Inferior parietal cortex (tissue), 1 donor: ENCODE data around the gene ZRANB2.

Experiments used
- DNase-seq: peaks from one replicate; pipeline ENCODE4 v3.0.0-alpha.2; 2016; ENCODE audit errors: extremely low spot score

ZRANB2 gene, protein sequence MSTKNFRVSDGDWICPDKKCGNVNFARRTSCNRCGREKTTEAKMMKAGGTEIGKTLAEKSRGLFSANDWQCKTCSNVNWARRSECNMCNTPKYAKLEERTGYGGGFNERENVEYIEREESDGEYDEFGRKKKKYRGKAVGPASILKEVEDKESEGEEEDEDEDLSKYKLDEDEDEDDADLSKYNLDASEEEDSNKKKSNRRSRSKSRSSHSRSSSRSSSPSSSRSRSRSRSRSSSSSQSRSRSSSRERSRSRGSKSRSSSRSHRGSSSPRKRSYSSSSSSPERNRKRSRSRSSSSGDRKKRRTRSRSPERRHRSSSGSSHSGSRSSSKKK

DNA sequence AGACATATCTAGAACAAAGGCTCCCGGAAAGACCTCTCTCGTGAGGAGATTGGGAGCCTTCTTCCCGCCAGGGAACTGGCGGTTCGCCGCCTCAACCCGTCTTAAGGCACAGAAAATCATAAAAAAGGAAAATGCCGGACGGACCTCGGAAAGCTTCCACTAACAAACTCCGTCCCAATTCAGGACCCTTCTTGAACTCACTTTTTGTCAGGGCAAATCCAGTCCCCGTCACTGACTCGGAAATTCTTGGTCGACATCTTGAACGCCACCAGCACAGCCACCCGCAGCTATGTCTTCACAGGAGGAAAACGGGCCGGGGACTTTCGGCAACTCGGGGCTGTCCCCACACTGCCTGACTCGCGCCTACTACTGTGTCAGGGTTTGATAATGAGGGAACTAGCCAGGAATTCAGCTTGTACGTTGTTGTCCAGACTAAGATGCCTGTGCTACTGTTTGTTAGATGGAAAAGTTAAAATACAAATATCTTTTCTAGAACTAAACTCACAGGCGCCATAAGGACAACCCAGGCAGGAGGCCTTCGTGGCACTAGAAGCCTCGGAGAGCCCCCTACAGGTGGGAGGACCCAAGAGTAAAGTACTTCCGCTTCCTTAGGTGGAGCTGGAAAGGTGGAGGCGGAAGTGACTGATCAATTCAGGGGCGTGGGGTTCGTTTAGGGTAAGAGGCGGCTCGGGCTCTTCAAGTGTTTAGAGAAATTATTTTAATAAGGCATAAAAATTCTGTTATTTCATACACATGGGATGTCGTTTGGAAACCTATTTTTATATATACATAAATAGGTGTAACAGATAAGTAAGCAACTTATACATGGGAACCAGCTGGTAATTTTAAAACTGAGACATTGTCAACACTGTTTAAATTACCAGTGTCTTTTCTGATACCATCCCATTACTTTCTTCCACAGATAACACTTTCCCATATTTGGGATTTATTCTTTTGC, at the start of gene ZRANB2:
Gene ZRANB2 (minus strand): TSS at position 297 of the 958 bp plus-strand sequence. CDS start 40 bp downstream, at position 257.
- peak; percentile 98 for DNase-seq

DNA sequence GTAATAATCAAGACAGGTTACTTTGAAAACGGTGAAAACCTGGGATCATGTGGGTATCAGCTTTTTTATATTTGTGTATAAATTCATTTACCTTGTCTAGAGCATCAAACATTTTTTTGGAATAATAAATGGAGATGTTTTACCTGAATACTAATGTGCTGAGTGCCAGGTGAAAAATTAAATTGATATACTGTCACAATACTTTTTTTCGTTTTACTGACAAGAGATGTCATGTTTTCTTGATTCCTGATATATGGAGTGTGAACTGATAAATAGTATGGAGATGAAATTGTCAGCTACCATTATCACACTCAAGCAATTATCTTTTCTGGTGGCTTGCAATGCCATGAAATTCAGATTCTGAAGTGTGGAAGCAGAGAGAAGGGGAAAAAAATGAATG, 47.2 kb upstream of the ZRANB2 start:
- DNase-seq: no peak

DNA sequence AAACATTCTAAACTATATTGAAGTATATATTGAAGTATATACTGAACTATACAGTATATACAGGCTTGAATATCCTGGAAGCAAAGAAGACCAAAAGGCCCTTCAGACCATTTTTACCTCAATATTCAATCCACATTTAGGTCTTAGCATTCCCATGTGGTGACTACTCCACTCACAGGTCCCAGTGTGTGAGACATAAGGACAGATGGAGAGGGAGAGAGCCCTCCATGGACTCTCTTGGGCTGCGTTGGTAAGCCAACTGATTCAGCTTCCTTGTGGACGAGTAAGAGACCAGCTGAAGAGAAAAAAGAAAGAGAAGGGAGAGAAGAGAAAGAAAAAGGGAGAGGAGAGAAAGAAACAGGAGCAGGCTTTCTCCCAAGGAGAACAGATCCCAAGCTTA, 37.3 kb upstream of the ZRANB2 start:
- no peak for DNase-seq

DNA sequence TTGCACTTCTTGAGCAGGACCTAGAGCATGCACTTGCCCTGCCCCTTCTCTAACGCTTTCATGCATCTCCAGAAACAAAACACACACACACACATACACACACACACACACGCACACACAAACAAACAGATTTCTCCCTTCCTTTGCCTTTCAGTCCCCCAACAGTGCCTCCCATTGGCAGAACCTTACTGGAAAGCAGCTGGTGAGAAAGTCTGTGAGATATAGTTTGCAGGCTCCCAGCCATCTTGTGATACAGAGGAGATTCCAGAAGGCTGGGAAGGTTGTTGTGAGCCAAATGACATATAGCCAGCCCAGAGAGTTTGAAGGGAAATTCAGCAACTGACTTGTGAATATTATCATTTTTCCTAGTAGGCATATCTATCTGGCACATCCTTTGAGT, 35.9 kb upstream of the ZRANB2 start:
- DNase-seq: no peak

DNA sequence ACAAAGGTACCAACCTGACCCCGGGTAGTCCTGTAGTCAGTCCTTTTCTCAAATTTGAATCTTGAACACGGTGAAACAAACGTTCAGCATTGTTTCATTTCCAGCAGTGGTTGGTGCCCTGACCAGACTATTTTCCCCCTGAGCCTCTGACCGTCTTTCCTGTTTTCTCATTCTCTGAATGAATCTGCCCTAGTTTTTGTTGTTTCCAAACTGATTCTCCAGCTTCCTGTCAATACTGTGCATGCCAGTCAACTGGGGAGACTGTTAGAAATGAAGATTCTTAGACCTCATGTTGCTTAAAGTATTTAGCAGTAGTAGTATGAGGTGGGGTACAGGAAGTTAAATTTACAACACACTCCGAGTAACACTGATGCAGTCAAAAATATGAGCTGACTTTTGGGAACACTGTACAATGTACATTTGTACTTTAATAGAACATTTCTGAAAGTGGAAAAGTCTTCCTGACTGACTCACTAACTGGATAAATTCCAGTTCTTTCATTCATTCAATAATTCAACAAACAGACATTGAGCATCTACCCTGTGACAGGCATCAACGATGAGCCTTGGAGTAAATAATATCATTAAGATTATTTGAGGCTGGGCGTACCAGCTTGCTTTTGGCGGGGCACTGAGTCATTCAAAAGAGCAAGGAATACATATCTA, 26.0 kb upstream of the ZRANB2 start:
- DNase-seq: no peak

DNA sequence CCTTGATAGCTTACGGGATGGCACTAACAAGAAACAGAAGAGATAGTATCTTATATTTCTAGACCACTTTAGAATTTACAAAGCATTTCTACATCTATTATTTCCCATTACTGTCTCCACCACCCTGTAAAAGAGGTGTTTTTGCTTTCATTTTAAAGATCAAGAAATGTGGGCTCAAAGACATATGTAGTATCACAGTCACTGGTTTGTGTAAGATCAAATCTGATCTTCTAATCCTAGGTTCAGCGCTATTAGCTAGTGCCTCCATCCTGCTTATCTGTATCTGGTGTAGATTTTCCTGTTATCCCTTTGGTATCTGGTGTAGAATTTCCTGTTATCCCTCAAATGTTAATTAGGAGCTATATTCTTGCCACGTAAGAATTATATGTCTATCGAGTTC, 23.6 kb upstream of the ZRANB2 start:
- no peak for DNase-seq

DNA sequence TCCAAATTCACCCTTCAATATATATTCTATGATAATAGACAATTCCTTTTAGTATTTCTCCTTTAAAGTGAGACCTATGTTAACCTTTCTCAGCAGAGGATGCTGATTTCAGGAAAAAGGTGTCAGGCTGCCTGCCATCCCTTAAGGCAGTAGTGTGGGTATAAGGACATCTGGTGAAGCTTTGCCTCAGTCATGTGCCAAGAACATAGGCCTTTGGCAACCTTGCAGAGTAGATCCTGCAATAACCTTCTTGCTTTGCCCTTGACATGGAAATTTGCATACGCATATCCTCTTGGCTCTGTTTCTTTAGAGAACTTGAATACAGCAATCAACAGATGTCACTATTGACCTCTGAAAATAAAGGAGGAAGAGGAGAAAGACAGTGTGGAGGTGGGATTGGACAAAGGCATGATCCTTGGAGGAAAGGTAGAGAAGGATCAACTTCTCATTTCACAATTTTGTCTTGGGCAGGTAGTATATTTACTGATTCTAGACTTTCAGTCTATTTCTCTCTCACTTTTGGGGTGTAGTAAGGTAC, 21.1 kb upstream of the ZRANB2 start:
- no peak for DNase-seq

DNA sequence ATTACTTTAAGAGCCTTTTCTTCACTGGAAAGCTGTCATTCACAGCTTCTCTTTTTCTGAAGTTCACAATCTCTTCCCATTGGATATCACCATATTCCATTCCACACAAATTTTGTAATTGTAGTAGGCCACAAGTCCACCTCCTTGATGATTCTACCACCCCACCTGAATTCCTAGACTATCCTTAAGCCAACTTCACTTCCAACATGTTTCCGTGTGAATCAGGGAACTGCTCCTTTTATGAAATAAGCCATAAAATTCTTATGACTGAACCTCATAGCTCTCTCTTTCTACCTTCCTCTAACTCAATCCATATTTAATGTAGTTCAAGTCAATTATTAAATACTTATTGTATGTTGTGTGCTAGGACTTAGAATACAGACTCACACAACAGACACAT, 16.6 kb upstream of the ZRANB2 start:
- DNase-seq: no peak

DNA sequence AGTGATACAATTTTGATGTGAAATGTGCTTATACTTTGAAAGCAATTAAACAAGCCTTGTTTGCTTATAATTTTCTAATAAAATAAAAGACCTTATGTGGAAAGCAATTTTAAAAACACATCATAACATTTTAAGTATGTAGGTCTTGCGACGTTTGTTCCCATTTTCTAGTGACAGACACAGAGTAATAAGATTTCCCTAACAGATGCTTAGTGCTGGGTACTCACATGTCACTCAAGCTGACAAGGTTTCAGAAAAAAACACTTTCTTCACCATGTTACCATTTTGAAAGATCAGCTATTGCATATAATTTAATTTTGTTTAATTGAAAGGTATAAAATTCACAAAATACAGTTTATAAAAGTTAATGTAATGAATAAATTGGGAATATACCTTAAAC, 14.1 kb upstream of the ZRANB2 start:
- no peak for DNase-seq

DNA sequence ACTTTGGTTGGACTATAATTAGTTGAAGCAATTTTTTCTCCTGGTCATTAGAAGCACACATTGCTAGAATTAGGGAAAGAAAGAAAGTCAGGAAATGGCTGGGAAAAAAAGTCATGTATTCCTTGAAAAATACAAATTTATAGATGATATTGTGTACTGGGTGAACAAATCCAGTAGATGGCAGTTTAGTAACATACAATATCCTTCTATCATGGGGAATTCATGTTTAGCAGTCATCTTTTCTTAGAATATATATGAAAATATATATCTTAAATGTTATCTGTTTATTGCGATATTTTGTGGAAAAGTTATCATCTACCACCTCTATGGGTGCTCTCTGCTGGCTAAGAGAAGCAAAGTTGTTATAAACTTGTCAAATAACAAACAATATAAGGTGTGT, 13.1 kb upstream of the ZRANB2 start:
- peak; percentile 40 for DNase-seq

DNA sequence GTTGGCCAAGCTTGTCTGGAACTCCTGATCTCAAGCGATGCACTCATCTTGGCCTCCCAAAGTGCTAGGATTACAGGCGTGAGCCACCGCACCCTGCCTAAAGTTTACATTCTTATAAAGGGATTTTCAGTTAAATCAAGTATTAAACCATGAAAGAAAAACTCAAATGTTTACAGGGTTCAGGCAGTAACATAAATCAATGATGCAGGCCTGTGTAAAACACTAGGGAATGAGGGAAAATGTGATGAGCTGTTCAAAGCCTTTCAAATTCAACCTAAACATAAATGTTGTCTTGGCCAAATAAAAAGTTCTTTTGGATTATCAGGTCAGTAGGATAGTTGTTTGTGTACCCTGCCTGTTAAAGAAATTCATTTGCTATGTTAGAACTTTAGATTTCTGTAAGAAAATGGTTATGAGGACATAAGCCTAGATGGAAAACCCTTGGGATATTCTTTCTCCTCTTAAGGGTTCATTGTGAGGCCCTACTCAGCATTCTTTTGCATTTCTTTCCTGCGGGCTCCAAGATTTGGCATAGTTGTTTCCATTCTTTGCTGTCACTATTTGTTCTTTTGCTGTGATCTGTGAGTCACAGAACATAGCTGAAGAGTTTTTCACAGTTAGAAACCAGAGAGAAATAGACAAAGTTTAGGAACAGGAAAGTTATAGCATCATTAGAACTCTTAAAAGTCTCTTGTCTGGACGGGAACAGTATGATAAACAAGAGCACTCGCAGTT, 8.9 kb upstream of the ZRANB2 start:
- DNase-seq: peak; percentile 20

DNA sequence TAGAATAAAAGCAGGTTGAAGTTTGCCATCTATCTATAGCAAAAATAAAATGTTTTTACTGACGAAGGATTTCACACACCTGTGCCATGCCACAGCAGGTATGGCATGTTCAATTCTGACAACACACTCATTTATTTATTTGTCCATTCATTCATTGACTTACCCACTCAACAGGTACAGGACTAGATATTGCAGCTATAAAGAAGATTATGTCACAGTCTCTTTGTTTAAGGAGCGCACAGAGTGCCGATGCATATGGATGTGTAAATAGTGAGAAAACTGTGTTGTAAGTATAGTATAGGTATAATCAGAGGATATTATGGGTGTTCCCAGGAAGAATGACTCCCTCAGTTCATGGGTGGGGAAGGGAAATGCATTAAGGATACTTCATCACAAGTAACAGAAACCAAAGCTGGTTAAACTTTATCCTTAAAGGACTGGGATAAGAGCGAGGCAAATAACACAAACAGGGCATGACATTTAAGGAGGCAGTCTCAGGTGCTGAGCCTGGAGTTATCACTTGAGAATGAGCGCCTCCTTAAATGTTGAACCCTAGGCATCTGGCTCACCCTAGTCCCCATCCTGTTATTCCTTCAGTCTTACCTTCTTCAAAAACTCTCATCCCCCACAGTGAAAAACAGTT, 7.9 kb upstream of the ZRANB2 start:
- no peak for DNase-seq

DNA sequence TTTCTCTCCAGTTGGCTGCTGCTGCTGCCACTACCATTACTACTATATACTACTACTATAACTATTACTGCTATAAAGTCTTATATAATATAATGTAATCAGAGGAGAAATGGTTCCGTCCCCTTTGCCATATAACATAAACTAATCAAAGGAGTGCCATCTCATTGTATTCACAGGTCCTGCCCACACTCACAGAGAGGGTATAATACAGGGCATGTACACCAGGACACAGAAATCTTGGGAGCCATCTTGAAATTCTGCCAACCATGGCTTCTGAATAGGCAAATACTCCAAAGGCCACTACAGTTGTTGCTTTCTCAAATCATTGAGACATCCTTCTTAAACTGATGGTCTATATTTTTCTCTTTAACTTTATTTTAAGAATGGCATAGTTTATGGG, 6.9 kb upstream of the ZRANB2 start:
- no peak for DNase-seq

DNA sequence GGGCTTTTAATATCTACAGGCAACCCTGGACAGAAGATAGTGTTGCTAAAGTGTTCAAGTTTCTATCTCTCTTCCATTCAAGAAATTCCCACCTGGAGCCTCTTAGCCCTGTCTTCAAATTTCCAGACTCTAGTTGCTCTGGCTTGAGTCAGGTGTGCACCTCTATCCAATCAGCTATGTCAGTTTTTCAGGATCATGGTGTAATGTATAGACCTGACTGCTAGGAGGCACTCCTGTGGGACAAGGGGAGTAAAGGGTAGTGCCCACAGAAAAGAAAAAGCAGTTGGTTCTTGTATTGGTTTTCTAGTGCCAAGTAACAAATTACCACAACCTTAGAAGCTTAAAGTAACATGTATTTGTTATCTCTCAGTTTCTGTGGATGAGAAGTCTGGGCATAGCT, 6.2 kb upstream of the ZRANB2 start:
- DNase-seq: no peak

DNA sequence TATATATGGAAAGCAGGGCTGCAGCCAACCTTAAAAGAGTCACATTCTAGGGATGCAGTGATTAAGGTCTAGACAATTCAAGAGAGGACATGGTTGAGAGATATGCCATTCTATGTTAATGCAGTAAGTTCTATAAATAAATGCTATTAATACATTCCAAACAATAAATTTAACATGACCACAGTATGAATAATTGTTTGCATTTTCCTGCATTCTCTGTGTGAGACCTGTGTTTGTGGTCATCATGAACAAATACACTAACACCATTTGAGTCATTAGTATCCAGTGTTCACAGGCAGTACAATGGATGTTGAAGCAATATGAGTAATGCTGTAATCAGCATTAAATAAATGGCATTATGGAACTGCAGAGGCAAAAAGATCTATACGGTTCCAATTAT, 5.5 kb upstream of the ZRANB2 start:
- no peak for DNase-seq

DNA sequence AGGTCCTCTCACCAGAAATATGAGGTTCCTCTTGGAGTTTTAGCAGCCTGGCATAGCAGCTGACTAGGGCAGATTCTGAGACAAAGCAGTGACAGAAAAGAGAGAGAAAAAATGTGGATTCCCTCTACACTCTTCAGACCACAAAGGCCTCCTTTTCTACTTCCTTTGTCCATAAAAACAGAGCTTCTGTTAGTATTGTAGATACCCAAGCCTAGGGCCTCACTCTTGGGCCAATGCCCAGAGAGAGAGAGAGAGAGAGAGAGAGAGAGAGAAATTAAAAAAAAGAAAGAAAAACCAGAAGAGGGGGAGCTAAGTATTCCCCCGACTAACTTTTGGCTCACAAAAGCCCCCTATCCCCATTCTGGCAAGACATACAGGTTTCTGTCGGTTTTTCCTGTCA, 2.4 kb upstream of the ZRANB2 start:
- DNase-seq: peak; percentile 34

DNA sequence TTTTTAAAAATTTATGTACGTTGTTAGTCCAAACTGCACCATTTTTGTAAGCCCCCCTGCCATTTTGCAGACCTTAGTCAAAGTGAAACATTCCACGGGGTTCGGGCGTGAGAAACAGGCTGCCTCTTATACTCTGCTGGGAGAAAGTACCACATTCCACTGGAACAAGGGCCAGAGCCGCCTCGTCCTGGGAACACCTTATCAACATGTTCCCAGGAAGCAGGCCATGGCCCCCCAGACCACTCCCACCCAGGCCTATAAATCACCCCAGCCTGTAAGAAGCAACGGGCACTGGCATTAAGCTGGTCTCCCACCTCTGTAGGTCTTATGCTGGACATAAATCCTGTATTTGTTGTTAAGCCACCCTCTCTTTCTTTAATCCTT, 854 bp upstream of the ZRANB2 start:
- DNase-seq: no peak

DNA sequence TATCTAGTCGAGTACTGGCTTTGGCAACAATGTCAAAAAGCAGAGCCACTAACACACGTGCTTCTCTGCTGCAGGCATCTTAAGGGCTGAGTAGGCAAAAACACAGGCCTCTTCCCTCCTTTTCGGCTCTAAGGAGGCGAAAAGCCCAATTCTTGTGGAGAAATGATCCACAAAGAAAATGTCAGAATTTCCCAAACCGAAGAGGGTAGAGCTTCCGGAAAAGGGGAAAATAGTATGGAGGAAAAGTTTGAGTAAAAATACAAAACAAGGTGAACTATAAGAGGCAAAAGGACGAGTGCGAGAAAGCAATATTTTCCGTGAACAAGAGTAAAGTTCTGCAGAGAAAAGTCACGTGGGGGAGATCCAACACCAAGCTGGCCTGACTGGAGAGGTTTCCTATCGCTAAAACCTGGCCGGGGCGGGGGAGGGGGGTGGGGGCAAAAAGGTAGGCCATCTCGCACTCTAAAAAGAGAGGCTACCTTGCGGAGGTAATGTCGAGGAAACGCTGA, 551 bp downstream of the ZRANB2 start:
- no peak for DNase-seq

DNA sequence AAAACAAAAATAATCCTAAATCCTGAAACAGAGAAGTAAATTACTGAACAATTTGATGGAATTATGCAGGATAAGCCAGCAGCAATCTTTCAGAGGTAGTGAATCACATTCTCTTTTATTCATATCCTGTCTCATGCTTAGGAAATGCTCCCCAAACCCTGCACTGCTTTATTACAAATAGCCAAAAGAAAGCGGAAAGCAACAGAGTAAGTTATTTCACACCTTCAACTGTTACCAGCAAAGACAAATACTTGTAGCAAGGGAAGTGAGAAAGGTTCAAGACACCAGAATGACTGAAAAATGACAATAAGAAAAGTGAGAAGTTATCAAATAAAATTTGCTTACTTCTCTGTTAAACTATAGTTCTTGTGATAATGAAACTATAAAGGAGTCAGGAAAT, 6.2 kb downstream of the ZRANB2 start:
- DNase-seq: no peak

DNA sequence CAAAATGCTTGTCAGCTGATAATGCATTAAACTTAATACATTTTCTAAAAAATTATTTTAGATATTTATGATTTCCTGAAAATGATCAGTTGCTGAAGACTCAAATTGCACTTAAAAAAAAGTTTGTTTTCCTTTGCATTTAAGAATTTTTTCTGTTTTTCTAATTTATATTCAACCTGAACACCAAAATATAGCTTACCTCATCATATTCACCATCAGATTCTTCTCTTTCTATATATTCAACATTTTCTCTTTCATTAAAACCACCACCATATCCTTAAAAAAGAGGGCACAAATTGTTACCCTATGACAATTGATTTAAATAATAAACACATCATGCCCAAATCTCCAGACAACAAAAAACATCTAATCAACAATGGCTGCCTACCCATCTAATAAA, 8.6 kb downstream of the ZRANB2 start:
- no peak for DNase-seq

DNA sequence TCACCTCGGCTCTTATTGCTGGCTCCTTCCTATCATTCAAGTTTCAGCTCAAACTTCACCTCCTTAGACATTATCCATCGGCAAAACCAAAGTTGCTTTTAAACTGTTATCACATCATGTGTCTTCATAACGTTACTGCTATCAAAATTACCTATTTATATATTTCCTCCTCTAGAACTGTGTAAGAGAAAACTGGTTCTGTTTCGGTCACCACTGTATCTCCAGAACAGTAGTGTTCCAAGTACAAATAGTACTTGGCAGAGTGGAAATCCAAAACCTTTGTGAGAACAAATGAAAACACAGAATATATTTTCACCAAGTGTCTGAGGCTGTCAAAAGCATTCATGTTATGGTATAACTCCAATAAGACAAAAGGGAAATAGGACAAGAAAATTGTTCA, 9.1 kb downstream of the ZRANB2 start:
- DNase-seq: no peak
